Cerebellar nuclear complex (tissue), 1 donor: Measurements from ENCODE around the gene NFATC1.

Source experiments
- DNase-seq, 2 experiments: peaks; one replicate each; lab custom pipeline; 2025; lab: John Stamatoyannopoulos, UW

The NFATC1 gene

DNA sequence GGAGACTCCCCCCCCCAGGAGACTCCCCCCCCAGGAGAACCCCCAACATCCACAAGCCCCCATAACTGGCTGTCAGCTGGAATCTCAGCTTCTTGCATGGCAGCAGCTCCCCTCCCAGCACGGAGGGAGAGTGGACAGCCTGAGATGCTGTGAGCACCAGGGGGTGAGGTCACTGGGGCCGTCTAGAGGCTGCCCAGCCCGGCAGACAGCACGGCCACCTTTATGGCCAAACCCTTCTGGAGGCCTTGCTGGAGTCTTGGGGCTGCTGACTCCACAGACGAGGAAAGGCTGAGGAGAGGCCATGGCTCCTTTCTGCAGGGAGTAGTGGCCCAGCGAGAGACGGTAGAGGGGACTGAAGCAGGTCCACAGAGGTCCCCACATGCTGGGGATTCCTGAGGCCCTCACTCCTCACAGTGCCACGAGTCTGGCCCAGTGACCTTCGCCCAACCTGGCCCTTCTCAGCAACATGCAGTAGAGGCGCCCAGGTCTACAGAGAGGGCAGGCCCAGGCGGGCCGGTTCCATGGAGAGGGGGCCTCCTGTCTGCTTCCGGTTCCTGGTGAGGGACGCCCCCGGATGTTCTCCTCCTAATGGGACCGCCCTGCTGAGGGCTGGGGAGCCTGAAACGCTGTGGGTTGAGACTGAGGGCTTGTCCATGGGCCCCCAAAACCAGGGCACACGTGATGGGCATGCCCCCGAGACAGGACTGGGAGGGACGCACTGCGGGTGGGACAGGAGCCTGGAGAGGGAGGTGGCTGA, 161.3 kb downstream of the NFATC1 start:
- DNase-seq, result no peak

DNA sequence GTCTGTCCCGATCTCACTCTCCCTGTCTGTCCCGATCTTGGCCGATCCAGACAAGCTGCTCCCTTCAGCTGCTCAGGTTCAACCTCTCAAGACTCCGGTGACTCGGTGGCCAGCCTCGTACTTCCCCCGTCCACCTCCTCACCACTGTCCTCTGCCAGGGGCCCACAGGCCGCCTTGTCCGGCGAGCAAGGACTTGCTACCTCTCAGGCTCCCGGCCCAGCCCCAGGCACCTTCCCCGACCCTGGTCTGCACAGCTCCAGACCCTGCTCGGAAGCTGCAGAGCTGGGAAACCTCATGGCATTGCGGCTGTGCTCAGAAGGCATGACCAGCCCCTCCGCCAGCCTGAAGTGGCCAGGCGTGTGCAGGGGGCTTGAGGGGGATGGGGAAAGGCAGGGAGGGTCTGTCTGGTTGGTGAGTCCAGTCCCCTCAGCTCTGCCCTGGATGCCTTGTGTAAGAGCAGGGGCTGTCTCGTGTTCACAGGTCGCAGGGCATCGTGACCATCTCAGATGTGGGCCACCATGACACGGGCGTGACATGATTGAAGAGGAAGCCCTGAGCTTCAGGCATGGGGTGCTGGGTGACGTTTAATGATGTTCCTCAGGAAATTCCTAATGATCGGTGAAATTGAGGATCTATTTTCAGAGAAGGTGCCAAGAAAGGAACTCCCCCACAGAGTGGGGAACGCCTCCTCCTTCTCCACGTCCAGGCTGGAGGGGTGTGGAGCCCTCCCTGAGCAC, 162.6 kb downstream of the NFATC1 start:
- DNase-seq, result no peak

DNA sequence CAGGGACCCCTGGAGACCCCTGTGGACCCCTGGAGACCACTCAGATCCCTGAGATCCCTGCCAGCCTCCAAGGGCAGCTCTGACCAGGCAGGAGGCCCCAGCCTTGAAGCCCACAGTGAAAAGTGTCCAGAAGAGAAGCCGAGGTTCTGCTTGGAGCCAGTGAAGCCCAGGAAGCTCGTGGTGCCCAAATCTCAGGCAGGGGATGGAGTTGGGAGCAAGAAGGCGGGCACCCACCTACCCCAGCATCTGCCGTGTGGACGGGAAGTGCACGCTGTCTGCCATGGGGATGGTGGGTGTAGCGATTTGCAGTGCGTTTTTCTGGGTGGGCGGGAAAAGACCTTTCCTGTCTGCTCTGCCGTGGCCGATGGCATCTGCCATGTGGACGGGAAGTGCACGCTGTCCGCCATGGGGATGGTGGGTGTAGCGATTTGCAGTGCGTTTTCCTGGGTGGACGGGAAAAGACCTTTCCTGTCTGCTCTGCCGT, 163.2 kb downstream of the NFATC1 start:
- DNase-seq, result no peak

DNA sequence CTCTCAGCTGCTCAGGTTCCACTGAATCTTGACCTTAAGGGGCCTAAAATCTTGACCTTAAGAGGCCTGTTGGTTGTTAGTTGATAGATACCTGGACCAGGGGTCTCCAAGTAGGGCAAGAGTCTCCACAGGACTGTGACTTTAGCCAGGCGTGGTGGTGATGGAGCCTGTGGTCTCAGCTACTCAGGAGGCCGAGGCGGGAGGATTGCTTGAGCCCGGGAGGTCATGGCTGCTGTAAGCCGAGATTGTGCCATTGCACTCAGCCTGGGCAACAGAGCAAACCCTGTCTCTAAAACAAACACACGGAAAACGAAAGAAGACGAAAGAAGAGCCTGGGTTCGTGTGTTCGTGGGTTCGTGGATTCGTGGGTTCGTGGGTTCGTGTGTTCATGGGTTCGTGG, 163.7 kb downstream of the NFATC1 start:
- no peak for DNase-seq

DNA sequence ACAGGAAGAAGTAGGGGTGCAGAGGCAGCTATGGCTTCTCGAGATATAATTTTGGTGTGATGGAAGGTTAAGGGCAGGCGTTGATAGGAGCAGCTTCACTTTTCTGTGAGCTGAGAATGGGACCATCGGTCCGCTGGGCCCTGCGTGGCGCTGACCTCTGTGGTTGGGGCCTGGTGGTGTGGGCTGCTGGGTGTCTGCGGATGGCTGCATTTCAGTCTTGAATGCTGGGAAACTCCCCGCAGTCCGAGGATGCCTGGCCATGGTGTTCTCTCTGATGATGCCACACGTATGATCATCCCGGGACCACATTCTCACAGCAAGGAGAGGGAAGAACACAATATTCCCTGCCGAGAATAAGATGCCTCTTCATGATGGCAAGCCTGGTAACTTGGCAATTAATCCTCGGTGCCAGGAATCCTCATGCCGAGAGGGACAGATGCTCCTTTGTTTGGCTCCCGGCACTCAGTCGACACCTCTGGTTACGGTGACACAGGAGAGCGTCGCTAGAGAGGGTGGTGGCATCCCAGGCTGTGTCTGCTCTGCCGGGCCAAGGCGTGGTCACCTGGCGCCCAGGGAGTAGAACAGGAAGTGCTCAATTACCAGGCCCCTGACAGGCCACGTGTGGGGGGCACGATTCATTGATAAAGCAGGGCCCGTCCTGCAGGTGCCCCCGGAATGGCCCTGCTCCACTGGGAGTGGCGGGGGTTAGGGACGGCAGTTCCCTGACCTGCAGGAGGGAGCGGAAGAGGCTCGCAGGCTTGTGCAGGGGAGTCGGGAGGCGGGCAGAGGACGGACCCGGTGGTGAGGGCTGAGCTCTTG, 164.5 kb downstream of the NFATC1 start:
- no peak for DNase-seq

DNA sequence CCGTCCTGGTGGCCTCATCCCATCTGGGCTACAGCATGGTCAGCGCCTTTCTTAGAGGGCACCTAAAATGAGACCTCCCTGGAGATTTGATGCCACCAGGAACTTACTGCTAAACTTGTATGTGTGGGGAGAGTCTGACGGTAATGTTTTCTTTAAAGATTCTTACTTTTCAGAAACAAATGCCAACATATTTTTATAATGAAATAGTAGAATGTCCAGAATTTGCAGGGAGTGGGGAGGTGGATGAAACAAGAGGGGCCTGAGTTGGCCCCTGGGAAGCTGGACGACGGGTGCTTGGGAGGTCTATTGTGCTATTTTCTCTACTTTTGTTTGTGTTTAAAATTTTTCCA, 165.1 kb downstream of the NFATC1 start:
- no peak for DNase-seq

DNA sequence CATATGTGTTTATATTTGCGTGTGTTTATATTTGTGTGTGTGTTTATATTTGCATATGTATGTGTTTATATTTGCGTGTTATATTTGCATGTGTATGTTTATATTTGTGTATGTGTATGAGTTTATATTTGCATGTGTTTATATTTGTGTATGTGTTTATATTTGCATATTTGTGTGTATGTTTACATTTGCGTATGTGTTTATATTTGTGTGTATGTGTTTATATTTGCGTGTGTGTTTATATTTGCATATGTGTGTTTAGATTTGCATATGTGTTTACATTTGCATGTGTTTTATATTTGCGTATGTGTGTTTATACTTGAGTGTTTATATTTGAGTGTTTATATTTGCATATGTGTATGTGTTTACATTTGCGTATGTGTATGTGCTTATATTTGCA, 168.2 kb downstream of the NFATC1 start:
- no peak for DNase-seq

DNA sequence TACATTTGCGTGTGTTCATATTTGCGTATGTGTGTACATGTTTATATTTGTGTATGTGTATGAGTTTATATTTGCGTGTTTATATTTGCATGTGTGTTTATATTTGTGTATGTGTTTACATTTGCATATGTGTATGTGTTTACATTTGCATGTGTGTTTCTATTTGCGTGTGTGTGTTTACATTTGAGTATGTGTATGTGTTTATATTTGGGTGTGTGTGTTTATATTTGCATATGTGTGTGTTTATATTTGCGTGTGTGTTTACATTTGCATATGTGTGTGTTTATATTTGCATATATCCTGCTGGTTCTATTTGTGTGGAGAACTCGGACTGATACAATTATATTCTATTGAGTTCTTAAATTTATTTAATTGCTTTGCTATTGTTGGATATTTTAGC, 168.7 kb downstream of the NFATC1 start:
- no peak for DNase-seq

DNA sequence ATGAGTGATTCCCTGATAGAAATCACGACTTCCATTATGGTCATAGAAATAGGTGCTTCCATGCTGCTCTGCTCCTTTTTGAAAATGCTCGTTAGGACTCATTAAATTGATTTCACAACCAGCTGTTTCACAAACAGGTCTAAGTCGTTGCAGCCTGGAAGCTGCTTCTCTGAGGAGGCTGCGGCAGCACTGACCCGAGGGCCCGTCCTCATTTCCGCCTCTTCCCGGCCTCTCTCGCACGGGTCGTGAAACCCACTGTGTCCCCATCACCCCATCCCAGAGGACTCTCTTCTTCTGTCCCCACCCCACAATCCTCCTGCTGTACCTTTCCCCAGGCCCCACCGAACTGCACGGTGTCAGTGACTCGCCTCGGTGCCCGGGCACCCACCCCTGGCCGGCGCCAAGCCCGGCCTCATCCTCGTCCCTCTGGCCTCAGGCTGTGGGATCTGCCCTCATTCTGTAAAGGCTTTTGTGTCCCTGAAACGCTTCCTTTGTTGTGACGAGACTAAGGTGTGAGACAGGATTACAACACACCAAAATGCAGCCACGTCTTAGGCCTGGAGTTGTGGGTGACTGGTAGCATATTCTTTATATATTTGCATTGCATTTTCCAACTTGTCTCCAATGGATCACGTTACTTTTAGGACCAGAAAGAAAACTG, 171.2 kb downstream of the NFATC1 start:
- no peak for DNase-seq

DNA sequence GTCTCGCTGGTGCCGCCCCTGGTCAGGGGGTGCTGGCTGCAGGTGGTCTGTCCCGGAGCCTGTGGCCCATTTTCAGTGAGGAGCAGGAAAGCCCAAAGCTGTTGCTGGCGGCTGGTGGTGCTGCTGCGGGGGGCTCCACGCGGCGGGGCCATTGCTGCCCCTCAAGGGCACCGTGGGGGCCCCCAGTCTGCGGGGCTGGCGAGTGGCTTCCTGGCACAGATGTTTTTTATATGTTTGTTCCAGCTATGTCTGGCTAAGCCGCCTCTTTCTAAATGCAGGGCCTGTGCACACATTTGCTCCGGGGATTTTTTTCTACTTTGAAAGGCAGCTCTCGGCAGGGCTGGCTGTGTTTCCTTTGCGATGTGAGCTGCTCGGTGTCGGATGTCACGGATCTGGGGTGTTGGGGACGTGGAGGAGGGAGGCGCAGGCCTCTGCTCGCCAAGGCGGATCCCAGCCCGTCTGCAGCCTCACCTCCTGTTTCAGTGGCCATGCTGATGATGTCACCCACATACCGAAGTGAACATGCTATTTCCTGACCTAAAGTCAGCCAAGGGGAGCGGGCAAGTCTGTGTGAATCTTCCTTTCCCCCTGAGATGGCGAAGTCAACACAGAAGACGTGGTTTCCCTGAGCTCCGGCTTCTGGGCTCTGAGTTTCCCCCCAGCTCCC, 171.9 kb downstream of the NFATC1 start:
- DNase-seq, result no peak

DNA sequence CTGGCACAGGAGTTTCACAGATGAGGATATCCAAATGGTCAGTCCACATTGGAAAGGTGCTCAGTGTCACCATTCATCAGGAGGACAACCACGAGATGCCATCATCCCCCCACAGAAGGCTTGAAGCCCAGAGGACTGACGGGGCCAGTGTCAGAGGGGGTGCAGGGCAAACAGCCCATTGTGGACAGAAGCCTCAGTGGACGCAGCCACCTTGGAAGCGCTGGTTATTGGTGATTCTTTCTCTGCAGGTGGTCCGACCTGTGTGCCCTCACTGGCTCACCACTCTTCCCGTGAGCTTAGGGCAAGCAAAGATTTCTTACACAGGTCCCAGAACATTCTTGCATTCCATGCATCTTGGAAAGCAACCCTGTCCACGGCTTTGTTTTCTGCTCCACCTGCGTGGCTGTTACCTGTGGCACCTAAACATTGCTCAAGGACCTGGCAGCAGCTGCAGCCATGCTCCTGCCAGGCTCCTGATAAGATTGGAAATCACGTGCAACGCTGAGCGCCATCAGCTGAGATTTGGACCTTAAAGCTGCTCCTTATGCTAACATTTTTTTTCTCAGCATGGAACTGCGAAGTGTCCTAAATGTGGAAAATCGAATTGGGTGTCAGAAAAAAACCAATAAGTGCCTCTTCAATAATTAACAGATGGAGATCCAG, 172.9 kb downstream of the NFATC1 start:
- DNase-seq, result no peak

DNA sequence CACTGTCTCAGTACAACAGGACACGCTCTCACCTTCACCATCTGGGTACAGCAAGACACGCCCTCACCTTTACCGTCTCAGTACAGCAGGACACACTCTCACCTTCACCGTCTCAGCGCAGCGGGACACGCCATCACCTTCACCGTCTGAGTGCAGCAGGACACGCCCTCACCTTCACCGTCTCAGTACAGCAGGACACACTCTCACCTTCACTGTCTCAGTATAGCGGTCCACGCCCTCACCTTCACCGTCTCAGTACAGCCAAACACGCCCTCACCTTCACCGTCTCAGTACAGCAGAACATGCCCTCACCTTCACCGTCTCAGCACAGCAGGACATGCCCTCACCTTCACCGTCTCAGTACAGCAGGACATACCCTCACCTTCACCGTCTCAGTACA, 174.0 kb downstream of the NFATC1 start:
- no peak for DNase-seq

DNA sequence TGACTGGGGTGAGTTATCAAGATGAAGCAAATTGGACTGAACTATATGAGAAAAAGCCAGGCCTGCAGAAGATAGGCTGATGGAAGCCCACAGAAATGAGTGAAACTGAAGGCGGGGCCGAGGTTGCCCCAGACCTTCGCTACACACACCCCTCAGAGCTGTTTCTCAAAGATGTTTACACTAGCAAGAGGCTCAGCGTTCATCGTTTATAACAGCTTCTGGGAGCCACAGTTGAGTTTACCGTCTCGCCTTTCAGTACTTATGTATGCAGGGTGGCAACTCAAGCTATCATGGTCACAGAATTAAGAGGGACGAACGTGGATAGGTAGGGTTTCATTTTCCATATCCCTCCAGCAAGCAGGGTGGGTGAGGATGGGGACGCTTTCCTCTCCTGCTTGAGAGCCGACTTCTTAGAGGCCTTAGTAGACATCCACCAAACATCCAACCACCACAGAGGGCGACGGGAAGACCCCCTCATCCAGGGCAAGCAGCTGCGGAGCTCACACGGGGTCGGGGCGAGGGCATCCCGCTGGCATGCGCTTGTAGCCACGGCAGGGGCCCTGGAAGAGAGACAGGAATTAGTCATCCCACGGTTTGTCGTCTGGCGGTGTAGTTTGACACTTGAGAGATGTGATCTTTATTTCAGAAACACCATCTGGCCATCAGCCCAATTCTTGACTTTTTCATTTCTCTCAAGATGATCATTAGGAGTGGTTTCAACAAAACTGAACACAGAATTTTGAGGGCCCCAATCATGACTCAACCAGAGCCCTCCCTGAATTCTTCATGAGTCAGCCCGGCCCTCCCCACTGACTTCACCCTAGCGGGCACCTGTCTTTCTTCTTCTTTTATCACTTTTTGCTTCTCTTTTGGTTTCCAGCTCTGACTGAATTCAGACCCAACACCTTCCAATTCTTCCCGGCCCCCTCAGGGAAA, 174.8 kb downstream of the NFATC1 start:
- no peak for DNase-seq

DNA sequence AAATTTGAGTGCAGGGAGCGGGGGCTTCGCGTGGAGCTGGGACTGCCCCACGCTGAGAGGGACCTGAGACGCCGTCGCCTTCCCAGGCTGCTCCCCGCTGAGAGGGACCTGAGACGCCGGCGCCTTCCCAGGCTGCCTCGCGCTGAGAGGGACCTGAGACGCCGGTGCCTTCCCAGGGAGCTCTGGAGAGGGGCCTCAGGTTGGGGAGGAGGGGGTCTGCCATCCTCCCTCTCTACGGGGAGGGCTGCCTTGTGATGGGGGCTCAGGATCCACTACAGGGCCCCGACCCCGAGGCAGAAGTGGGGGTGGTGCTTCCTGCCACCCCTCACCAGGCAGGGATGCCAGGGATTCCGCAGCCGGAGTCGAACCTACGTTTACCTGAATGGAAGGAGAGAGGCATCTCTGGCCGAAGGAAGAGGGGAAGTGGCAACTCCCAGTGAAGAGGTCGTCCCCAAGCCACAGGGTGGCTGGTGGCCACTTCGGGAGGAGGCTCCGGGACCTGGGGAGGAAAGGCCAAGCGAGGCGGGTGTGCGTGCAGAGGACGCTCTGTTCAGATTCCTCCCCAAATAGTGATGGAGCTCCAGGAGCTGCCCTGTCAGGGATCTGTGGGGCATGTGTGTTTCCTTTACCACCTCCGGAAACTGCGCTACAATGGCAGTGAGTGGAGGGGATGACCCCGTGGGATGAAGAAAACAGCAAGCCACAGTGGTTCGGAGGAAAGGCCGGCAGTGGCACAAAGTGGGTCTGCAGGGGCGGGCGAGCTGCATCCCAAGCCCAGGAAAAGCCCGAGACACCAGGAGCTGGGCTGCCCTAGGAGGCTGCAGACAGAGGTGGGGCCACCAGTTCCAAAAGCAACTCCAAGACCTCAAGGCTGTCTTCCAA, 175.7 kb downstream of the NFATC1 start:
- no peak for DNase-seq

DNA sequence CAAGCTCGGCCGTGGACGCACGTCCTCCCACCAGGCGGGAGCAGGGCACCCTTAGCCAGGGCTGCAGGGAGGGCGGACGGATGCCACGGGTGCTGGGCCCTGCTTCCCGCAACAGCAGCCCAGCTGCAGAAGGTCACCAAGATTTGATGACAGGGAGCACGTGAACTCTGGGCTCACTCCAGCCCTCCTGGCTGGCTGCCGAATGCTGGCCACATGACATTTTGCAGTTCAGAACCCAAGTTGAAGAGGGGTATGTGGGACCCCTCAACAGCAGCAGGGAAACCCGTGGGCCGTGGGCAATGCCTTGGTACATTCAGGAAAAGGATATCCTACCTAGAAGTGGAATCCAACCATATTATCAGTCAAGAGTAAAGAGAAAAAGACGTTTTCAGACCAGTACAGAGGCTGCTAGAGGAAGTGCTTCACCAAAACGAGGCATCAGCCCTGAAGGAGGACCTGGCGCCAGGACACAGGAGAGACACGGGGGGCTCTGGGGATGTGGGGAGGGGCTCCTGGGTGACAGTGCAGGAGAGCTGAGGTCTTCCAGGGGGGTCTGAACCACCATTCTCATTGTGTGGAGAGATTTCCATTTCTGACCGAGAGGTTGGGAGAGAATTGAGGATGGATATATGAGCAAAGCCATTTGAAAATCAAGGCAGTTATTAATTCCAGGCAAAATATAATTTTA, 176.5 kb downstream of the NFATC1 start:
- DNase-seq, result no peak

DNA sequence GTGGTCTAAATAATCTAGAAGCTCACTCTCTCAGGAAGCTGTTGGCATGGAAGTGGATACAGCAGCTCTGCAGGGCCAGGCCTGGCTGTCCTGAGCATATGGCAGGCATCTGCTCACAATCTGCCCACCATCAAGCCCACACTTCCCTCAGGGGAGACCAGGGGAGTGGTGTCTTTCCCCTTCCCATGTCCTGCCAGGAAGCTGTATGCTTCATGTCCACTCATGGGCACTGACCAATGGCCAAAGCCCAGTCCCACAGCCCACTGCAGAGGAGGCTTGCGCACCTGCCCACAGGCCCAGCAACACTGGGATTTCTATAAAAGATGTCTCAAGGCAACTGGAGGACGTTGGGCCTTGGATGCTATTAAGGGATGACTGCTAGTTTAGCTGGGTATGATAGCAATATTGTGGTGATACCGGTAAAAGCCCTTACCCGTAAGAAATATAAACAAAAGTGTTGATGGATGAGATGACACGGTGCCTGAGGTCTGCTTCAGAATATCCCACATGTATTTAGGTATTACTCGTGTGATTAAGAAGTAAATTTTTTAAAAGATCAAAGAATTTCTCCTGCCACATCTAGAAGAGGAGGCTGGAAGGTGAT, 177.2 kb downstream of the NFATC1 start:
- no peak for DNase-seq

DNA sequence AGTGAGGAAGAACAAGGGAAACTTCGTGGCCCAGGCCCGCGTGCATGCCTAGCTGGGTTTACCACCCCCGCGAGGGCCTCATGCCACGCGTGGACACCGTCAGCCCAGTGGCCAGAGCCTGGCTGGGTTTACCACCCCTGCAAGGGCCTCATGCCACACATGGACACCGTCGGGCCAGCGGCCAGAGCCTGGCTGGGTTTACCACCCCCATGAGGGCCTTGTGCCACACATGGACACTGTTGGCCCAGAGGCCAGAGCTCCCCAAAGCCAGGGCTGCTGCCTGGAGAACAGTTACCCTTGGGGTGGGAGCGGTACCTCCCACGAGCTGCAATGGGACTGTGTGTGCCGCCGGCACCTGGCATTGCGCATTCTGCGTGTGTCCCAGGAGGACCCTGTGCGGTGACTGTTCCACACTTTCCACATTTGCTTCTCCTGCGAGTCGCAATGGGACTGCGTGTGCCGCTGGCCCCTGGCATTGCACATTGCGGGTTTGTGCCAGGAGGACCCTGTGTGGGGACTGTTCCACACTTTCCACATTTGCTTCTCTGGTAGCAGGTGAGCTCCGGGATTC, 178.3 kb downstream of the NFATC1 start:
- DNase-seq, result no peak
